CD4-positive, alpha-beta T cell (primary cell): ENCODE results near the gene ACSBG1. TPM values are rescaled to one million over a fixed set of nuclear protein-coding genes. Genes with fewer than 3 reads are reported as not detected.

Experiments used
- ATAC-seq: fragments of 200-7000 bp; cut with Tn5 transposase; one replicate; pipeline ENCODE4 v1.10.0; 2022; ENCODE audit warnings: mild to moderate bottlenecking; ENCODE audit not compliant: poor library complexity
- CTCF ChIA-PET: fragments of 350-600 bp; sonication (Branson Sonifier 250); formaldehyde crosslinking; loops from one replicate; lab custom pipeline; 2021; ENCODE audit warnings: antibody characterized with exemption, inconsistent platforms; lab: Charles Lee
- POLR2A ChIA-PET: fragments of 350-600 bp; sonication (Branson Sonifier 250); formaldehyde crosslinking; loops from one replicate; lab custom pipeline; 2021; ENCODE audit warnings: antibody characterized with exemption, inconsistent platforms; lab: Charles Lee
- DNase-seq, 14 experiments: peaks; one replicate each; pipeline ENCODE4 v3.0.0-alpha.2; 2013 to 2020; ENCODE audit warnings: mixed read lengths in 2 of 14
- H3K27ac ChIP-seq, 2 donors: one replicate each; pipeline versions ENCODE4 v1.5.1 to v1.7.0; 2013; ENCODE audit warnings: low read length in 2 of 2, low read depth in 1 of 2, mild to moderate bottlenecking in 1 of 2
- H3K27me3 ChIP-seq, 2 experiments: 1 replicate in 1 of 2; 2 replicates in 1 of 2; pipeline versions ENCODE4 v1.6.1 to v1.7.0; 2013; ENCODE audit warnings: low read length in 2 of 2, control low read depth in 1 of 2, mild to moderate bottlenecking in 1 of 2, moderate library complexity in 1 of 2; ENCODE audit not compliant: insufficient read depth in 2 of 2, control insufficient read depth in 1 of 2
- H3K36me3 ChIP-seq: one replicate; pipeline ENCODE4 v1.6.1; 2013; ENCODE audit warnings: low read length, control low read depth; ENCODE audit not compliant: insufficient read depth
- H3K4me1 ChIP-seq: one replicate; pipeline ENCODE4 v1.6.1; 2013; ENCODE audit warnings: low read length, control low read depth; ENCODE audit not compliant: insufficient read depth
- H3K4me3 ChIP-seq: one replicate; pipeline ENCODE4 v1.5.1; 2013; ENCODE audit warnings: mild to moderate bottlenecking, low read length, moderate library complexity
- H3K9me3 ChIP-seq, 2 experiments: 1 replicate in 1 of 2; 2 replicates in 1 of 2; pipeline versions ENCODE4 v1.6.1 to v1.7.0; 2013; ENCODE audit warnings: low read length in 2 of 2, mild to moderate bottlenecking in 2 of 2, control low read depth in 1 of 2, moderate library complexity in 1 of 2; ENCODE audit not compliant: control insufficient read depth in 1 of 2, insufficient read depth in 1 of 2
- H3K27ac Mint-ChIP-seq: one replicate; pipeline ENCODE4 v1.8.0; 2020; ENCODE audit warnings: mixed read lengths
- H3K27me3 Mint-ChIP-seq: one replicate; pipeline ENCODE4 v1.8.0; 2021; ENCODE audit warnings: mixed read lengths
- H3K36me3 Mint-ChIP-seq: one replicate; pipeline ENCODE4 v1.8.0; 2021; ENCODE audit warnings: low read depth, mixed read lengths
- H3K4me1 Mint-ChIP-seq: one replicate; pipeline ENCODE4 v1.8.0; 2021; ENCODE audit warnings: low read depth, mixed read lengths
- H3K4me3 Mint-ChIP-seq: one replicate; pipeline ENCODE4 v1.8.0; 2020; ENCODE audit warnings: mild to moderate bottlenecking, mixed read lengths
- H3K9me3 Mint-ChIP-seq: one replicate; pipeline ENCODE4 v1.8.0; 2020; ENCODE audit warnings: mixed read lengths
- CTCF ChIP-seq: fragments of 200-600 bp; IDR thresholded peaks from one replicate; pipeline ENCODE4 v1.8.0; 2022; ENCODE audit warnings: antibody characterized with exemption, mild to moderate bottlenecking
- intact Hi-C, 2 experiments: fragments of 100-400 bp; cut with DNase I in 1 of 2; cut with micrococcal nuclease in 1 of 2; formaldehyde crosslinking; loops; one replicate each; pipeline versions ENCODE4 v1.15.1 to v1.9.0; 2023 to 2025; cut with DNase I, micrococcal nuclease
- total RNA-seq, 174 experiments: library from RNA in 2 of 174; stranded (reverse) in 2 of 174; gene quantifications; one replicate each; pipeline ENCODE4 v1.2.3 and lab custom pipeline; 2021 to 2026

Gene ACSBG1
- total RNA-seq, 2 experiments from 2014 or later, result 0.05 to 0.22 TPM

- no peak overlapping the region for H3K27ac ChIP-seq
- Mint-ChIP-seq H3K4me1 (peaks cover 8% of the 10 kb centered on the region), H3K27me3 (no peaks in the 10 kb centered on the region), H3K36me3 (no peaks in the 10 kb centered on the region), H3K27ac (no peak overlapping the region), H3K9me3 (no peaks in the 10 kb centered on the region), H3K4me3 (no peak overlapping the region)
- H3K9me3 ChIP-seq, result no peaks in the 10 kb centered on the region
- no peak for TF ChIP-seq CTCF
- H3K36me3 ChIP-seq, result no peaks in the 10 kb centered on the region
- ChIA-PET CTCF (interaction anchor here (0.7 to 1.1 kb wide), 2 partner anchors 10 to 21 kb away, joined by 3 read pairs; no protein-coding TSS in a partner anchor), POLR2A (interaction anchor here (1.1 kb wide), 1 partner anchor 112 kb away, joined by 3 read pairs; no protein-coding TSS in a partner anchor)
- ATAC-seq, result no peak
- no peaks in the 10 kb centered on the region for H3K27me3 ChIP-seq
- no peak for DNase-seq
- H3K4me1 ChIP-seq, result peaks cover 14% of the 10 kb centered on the region
- no peak overlapping the region for H3K4me3 ChIP-seq
- intact Hi-C loops, result loop anchor here in 1 of 2 experiments (5.0 kb wide), 1 partner anchor 177 kb away; the partner anchor contains the start of gene IREB2
Measured at GRCh38 chr15:78260489-78260888, 26.1 kb upstream of the ACSBG1 start.

GRCh38 chr15:78259232-78259631 lies 24.9 kb upstream of the ACSBG1 start:
- intact Hi-C loops, result no loop called here
- ChIA-PET CTCF (no interaction called here), POLR2A (no interaction called here)
- H3K4me3 Mint-ChIP-seq, result no peak overlapping the region
- TF ChIP-seq CTCF, result no peak
- no peaks in the 10 kb centered on the region for H3K27me3 Mint-ChIP-seq
- Histone ChIP-seq H3K9me3 (no peaks in the 10 kb centered on the region), H3K27ac (no peak overlapping the region), H3K36me3 (no peaks in the 10 kb centered on the region), H3K27me3 (no peaks in the 10 kb centered on the region), H3K4me1 (peaks cover 7% of the 10 kb centered on the region), H3K4me3 (no peak overlapping the region)
- no peaks in the 10 kb centered on the region for H3K36me3 Mint-ChIP-seq
- H3K4me1 Mint-ChIP-seq, result no peaks in the 10 kb centered on the region
- ATAC-seq (no peak), DNase-seq (no peak)
- H3K27ac Mint-ChIP-seq, result no peak overlapping the region
- H3K9me3 Mint-ChIP-seq, result no peaks in the 10 kb centered on the region

- no peak for TF ChIP-seq CTCF
- no peak for ATAC-seq
- no peaks in the 10 kb centered on the region for H3K4me1 Mint-ChIP-seq
- no peaks in the 10 kb centered on the region for H3K27me3 Mint-ChIP-seq
- no peak overlapping the region for H3K27ac Mint-ChIP-seq
- Histone ChIP-seq H3K36me3 (no peaks in the 10 kb centered on the region), H3K27ac (no peak overlapping the region), H3K27me3 (no peaks in the 10 kb centered on the region), H3K4me3 (no peak overlapping the region), H3K4me1 (no peaks in the 10 kb centered on the region), H3K9me3 (no peaks in the 10 kb centered on the region)
- ChIA-PET CTCF (no interaction called here), POLR2A (no interaction called here)
- no peaks in the 10 kb centered on the region for H3K9me3 Mint-ChIP-seq
- no peak overlapping the region for H3K4me3 Mint-ChIP-seq
- intact Hi-C loops, result no loop called here
- H3K36me3 Mint-ChIP-seq, result no peaks in the 10 kb centered on the region
- no peak for DNase-seq
Measured at GRCh38 chr15:78257681-78258080, 23.3 kb upstream of the ACSBG1 start.
